B cell (primary cell): Measurements from ENCODE around the gene CA11. TPM values are rescaled to one million over a fixed set of nuclear protein-coding genes. Genes with fewer than 3 reads are reported as not detected.

ENCODE experiments used
- ATAC-seq: fragments of 200-7000 bp; cut with Tn5 transposase; one replicate; pipeline ENCODE4 v1.10.0; 2021; ENCODE audit warnings: low read depth, mild to moderate bottlenecking, moderate number of reproducible peaks, moderate library complexity
- CTCF ChIA-PET: fragments of 350-600 bp; sonication (Branson Sonifier 250); formaldehyde crosslinking; loops from one replicate; lab custom pipeline; 2021; ENCODE audit warnings: antibody characterized with exemption, inconsistent platforms; lab: Charles Lee
- POLR2A ChIA-PET: fragments of 350-600 bp; sonication (Branson Sonifier 250); formaldehyde crosslinking; loops from one replicate; lab custom pipeline; 2021; ENCODE audit warnings: antibody characterized with exemption; lab: Charles Lee
- DNase-seq: peaks from one replicate; pipeline ENCODE4 v3.0.0; 2013
- H2AFZ ChIP-seq: 2 replicates; pipeline ENCODE4 v1.6.1; 2012; ENCODE audit warnings: mild to moderate bottlenecking, low read depth, low read length; ENCODE audit not compliant: insufficient read depth, poor library complexity, severe bottlenecking
- H3K27ac ChIP-seq, 2 donors: 1 replicate in 1 of 2; 2 replicates in 1 of 2; pipeline ENCODE4 v1.5.1; 2012 to 2013; ENCODE audit warnings: low read length in 2 of 2, mild to moderate bottlenecking in 2 of 2, moderate library complexity in 1 of 2
- H3K27me3 ChIP-seq, 4 experiments: fragments of 200-600 bp in 1 of 4; sonication (generic) in 1 of 4; replicated peaks in 1 of 4; 1 replicate in 2 of 4; 2 replicates in 2 of 4; pipeline versions ENCODE4 v1.6.1 to v1.7.0; 2013 to 2016; ENCODE audit warnings: low read length in 3 of 4, mild to moderate bottlenecking in 2 of 4, mixed read lengths in 1 of 4, moderate library complexity in 1 of 4; ENCODE audit not compliant: insufficient read depth in 4 of 4, control insufficient read depth in 3 of 4; ENCODE audit errors: control extremely low read depth in 1 of 4
- H3K36me3 ChIP-seq, 2 experiments: replicated peaks in 1 of 2; 1 replicate in 1 of 2; 2 replicates in 1 of 2; pipeline versions ENCODE4 v1.6.1 to v1.7.1; 2013; ENCODE audit warnings: low read length in 1 of 2; ENCODE audit not compliant: insufficient read depth in 2 of 2, control insufficient read depth in 1 of 2; ENCODE audit errors: control extremely low read depth in 1 of 2, extremely low read depth in 1 of 2
- H3K4me1 ChIP-seq, 2 donors: fragments of 200-600 bp in 1 of 2; sonication (generic) in 1 of 2; 1 replicate in 1 of 2; 2 replicates in 1 of 2; pipeline versions ENCODE4 v1.5.1 to v1.6.1; 2013 to 2017; ENCODE audit warnings: low read length in 2 of 2; ENCODE audit not compliant: control insufficient read depth in 2 of 2, insufficient read depth in 2 of 2
- H3K4me2 ChIP-seq: replicated peaks from 2 replicates; pipeline ENCODE3; 2012; ENCODE audit warnings: mild to moderate bottlenecking, low read depth, low read length; ENCODE audit not compliant: poor library complexity, severe bottlenecking
- H3K4me3 ChIP-seq, 5 experiments: fragments of 200-600 bp in 1 of 5; sonication (generic) in 1 of 5; 1 replicate in 3 of 5; 2 replicates in 2 of 5; pipeline versions ENCODE4 v1.5.1 to v1.7.0; 2011 to 2016; ENCODE audit warnings: low read length in 4 of 5, mild to moderate bottlenecking in 4 of 5, low read depth in 2 of 5, control low read depth in 1 of 5, moderate library complexity in 1 of 5; ENCODE audit not compliant: insufficient read depth in 1 of 5; ENCODE audit errors: control extremely low read depth in 1 of 5, extremely low read depth in 1 of 5
- H3K79me2 ChIP-seq: fragments of 200-600 bp; sonication (generic); one replicate; pipeline ENCODE4 v1.6.0; 2016; ENCODE audit warnings: low read length; ENCODE audit not compliant: control insufficient read depth, insufficient read depth
- H3K9ac ChIP-seq: fragments of 200-600 bp; sonication (generic); 2 replicates; pipeline ENCODE4 v1.6.1; 2017; ENCODE audit warnings: mild to moderate bottlenecking, low read length, moderate library complexity
- H3K9me3 ChIP-seq, 3 donors: one replicate each; pipeline versions ENCODE4 v1.6.1 to v1.7.1; 2013; ENCODE audit warnings: low read length in 2 of 3; ENCODE audit not compliant: control insufficient read depth in 2 of 3, insufficient read depth in 1 of 3; ENCODE audit errors: control extremely low read depth in 1 of 3
- H4K20me1 ChIP-seq: 2 replicates; pipeline ENCODE4 v1.6.0; 2012; ENCODE audit warnings: mild to moderate bottlenecking, low read length; ENCODE audit not compliant: insufficient read depth, control insufficient read depth, poor library complexity, severe bottlenecking
- H3K27ac Mint-ChIP-seq: one replicate; pipeline ENCODE4 v1.8.0; 2021; ENCODE audit warnings: mixed read lengths
- H3K27me3 Mint-ChIP-seq: one replicate; pipeline ENCODE4 v1.8.0; 2021; ENCODE audit warnings: mixed read lengths
- H3K4me1 Mint-ChIP-seq: one replicate; pipeline ENCODE4 v1.8.0; 2021; ENCODE audit warnings: mixed read lengths
- H3K4me3 Mint-ChIP-seq: one replicate; pipeline ENCODE4 v1.8.0; 2021; ENCODE audit warnings: mixed read lengths
- H3K9me3 Mint-ChIP-seq: one replicate; pipeline ENCODE4 v1.8.0; 2022; ENCODE audit warnings: mixed read lengths; ENCODE audit not compliant: insufficient read depth
- EZH2 ChIP-seq: IDR thresholded peaks from 2 replicates; pipeline ENCODE4 v1.6.1; 2012; ENCODE audit warnings: borderline replicate concordance, low read depth, mild to moderate bottlenecking, moderate library complexity, low read length; ENCODE audit not compliant: insufficient read depth, poor library complexity, severe bottlenecking
- WGBS: methylation state at CpG from one replicate; pipeline ENCODE4 v1.1.5; 2013; ENCODE audit warnings: missing lambda C conversion rate; ENCODE audit not compliant: insufficient coverage; 5-methylcytosine and 5-hydroxymethylcytosine counted together
- intact Hi-C: fragments of 100-400 bp; cut with micrococcal nuclease; formaldehyde crosslinking; loops from one replicate; pipeline ENCODE4 v1.10.0; 2022
- polyA plus RNA-seq: library from polyadenylated mRNA; depleted of rRNA; stranded (reverse); fragments of >200 nt; gene quantifications from 2 replicates; pipeline ENCODE4 v1.2.3, GENCODE V29; 2012
- total RNA-seq, 2 donors: library from RNA; stranded (reverse); fragments of 120-200 nt in 1 of 2; gene quantifications; 1 replicate in 1 of 2; 2 replicates in 1 of 2; pipeline versions ENCODE4 v1.2.3 to v1.2.4, GENCODE V29; 2013 to 2022
- TF ChIP-seq, protein P1 (sequence below): fragments of 200-600 bp; IDR thresholded peaks from one replicate; pipeline ENCODE4 v1.8.0; 2022; ENCODE audit warnings: antibody characterized with exemption, mild to moderate bottlenecking

CA11 gene
- total and polyA plus RNA-seq, 2 donors (not counting 1 experiment from before 2014, with no cell fraction given): 6.5 to 27.7 TPM

DNA sequence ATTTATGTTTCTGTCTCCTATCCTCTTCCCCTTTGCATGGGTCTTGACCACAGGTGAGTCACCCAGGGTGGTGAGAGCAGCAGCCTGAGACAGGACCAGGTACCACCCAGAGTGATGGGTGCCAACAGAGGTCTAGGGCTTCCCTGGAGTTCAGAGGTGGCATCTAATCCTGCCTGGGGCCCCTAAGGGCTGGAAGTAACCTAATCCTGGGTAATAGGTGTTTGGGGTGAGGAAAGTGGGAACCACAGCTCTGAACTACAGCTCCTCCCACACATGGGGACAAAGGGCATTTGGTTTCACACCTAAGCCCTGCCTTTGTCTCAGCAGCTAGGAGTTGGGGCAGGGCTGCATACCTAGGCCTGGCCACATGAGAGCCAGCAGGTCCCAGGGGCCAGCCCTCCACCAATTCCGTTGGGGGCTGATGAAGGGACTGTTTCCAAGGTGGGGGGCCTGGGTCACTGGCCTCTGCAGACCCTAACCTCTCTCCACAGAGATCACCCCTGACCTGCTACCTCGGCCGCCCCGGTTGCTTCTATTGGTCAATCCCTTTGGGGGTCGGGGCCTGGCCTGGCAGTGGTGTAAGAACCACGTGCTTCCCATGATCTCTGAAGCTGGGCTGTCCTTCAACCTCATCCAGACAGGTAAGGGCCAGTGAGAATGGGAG, 18.7 kb downstream of the CA11 start:
- no peak overlapping the region for H3K4me2 ChIP-seq
- ATAC-seq (no peak), DNase-seq (no peak)

DNA sequence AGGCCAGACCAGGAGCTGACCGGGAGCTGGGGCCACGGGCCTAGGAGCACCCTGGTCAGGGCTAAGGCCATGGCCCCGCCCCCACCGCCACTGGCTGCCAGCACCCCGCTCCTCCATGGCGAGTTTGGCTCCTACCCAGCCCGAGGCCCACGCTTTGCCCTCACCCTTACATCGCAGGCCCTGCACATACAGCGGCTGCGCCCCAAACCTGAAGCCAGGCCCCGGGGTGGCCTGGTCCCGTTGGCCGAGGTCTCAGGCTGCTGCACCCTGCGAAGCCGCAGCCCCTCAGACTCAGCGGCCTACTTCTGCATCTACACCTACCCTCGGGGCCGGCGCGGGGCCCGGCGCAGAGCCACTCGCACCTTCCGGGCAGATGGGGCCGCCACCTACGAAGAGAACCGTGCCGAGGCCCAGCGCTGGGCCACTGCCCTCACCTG, 20.1 kb downstream of the CA11 start:
- peaks cover 0 to 32% of the 10 kb centered on the region in 2 experiments for H3K36me3 ChIP-seq
- peaks cover 1% of the 10 kb centered on the region for H3K79me2 ChIP-seq
- peaks cover 14 to 23% of the 10 kb centered on the region in 2 donors for H3K4me1 ChIP-seq
- H3K4me3 Mint-ChIP-seq: no peak overlapping the region
- no peak overlapping the region for H3K27ac ChIP-seq
- no peak overlapping the region for H2AFZ ChIP-seq
- H3K9ac ChIP-seq: no peak overlapping the region
- ATAC-seq: no peak
- no peak overlapping the region for H3K27ac Mint-ChIP-seq
- no peaks in the 10 kb centered on the region for H3K27me3 Mint-ChIP-seq
- intact Hi-C loops: no loop called here
- no peaks in the 10 kb centered on the region for H3K27me3 ChIP-seq
- WGBS: 98% methylated on average over 30 of the region's 30 CpGs
- ChIA-PET CTCF (no interaction called here), POLR2A (interaction anchor here (0.7 kb wide), 1 partner anchor 52 kb away, joined by 5 read pairs; no protein-coding TSS in a partner anchor)
- peaks cover 31% of the 10 kb centered on the region for H4K20me1 ChIP-seq
- peaks cover 0 to 10% (median 0%) of the 10 kb centered on the region in 3 donors for H3K9me3 ChIP-seq
- TF ChIP-seq EZH2: no peak
- TF ChIP-seq, protein P1, sequence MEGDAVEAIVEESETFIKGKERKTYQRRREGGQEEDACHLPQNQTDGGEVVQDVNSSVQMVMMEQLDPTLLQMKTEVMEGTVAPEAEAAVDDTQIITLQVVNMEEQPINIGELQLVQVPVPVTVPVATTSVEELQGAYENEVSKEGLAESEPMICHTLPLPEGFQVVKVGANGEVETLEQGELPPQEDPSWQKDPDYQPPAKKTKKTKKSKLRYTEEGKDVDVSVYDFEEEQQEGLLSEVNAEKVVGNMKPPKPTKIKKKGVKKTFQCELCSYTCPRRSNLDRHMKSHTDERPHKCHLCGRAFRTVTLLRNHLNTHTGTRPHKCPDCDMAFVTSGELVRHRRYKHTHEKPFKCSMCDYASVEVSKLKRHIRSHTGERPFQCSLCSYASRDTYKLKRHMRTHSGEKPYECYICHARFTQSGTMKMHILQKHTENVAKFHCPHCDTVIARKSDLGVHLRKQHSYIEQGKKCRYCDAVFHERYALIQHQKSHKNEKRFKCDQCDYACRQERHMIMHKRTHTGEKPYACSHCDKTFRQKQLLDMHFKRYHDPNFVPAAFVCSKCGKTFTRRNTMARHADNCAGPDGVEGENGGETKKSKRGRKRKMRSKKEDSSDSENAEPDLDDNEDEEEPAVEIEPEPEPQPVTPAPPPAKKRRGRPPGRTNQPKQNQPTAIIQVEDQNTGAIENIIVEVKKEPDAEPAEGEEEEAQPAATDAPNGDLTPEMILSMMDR: no peak
- DNase-seq: no peak
- no peak overlapping the region for H3K4me3 ChIP-seq
- peaks cover 28% of the 10 kb centered on the region for H3K4me1 Mint-ChIP-seq
- H3K9me3 Mint-ChIP-seq: no peaks in the 10 kb centered on the region
- no peak overlapping the region for H3K4me2 ChIP-seq

More for the DNA sequence above, 18.7 kb downstream of the CA11 start:
- Mint-ChIP-seq H3K27ac (peak overlapping the region; percentile 37), H3K27me3 (no peaks in the 10 kb centered on the region), H3K9me3 (no peaks in the 10 kb centered on the region), H3K4me3 (no peak overlapping the region), H3K4me1 (peaks cover 28% of the 10 kb centered on the region)
- no peak overlapping the region for H3K27ac ChIP-seq
- H3K9me3 ChIP-seq: peaks cover 0 to 10% (median 0%) of the 10 kb centered on the region in 3 donors
- H3K4me1 ChIP-seq: peaks cover 14 to 22% of the 10 kb centered on the region in 2 donors
- no peak overlapping the region for H3K4me3 ChIP-seq
- peaks cover 3% of the 10 kb centered on the region for H3K79me2 ChIP-seq
- H4K20me1 ChIP-seq: peaks cover 39% of the 10 kb centered on the region
- no peak overlapping the region for H2AFZ ChIP-seq
- peaks cover 0 to 40% of the 10 kb centered on the region in 2 experiments for H3K36me3 ChIP-seq
- intact Hi-C loops: no loop called here
- no peaks in the 10 kb centered on the region for H3K27me3 ChIP-seq
- CTCF ChIA-PET: no interaction called here
- TF ChIP-seq EZH2: no peak
- WGBS: 90% methylated on average over 6 of the region's 6 CpGs
- no peak overlapping the region for H3K9ac ChIP-seq
- POLR2A ChIA-PET: interaction anchor here (0.6 to 1.9 kb wide), 2 partner anchors 8 to 236 kb away, joined by 4 to 6 read pairs; partner anchors contain the start of genes RPL18 and SPHK2
